ACC112 (cell line): ENCODE data around the gene PPP1R14C.
A peak's percentile ranks its signal among the peaks of the same experiment; 100 is the strongest.

Source experiments
- H2AFZ ChIP-seq: fragments of 200-600 bp; sonication (generic); one replicate; pipeline ENCODE4 v1.6.0; 2017; ENCODE audit warnings: antibody characterized with exemption, low read length; ENCODE audit not compliant: unreplicated experiment
- H3K27ac ChIP-seq: fragments of 200-600 bp; sonication (generic); 2 replicates; pipeline ENCODE4 v1.5.1; 2014; ENCODE audit warnings: low read depth, mild to moderate bottlenecking, antibody characterized with exemption, low read length, moderate library complexity
- H3K27me3 ChIP-seq: fragments of 200-600 bp; sonication (generic); 2 replicates; pipeline ENCODE4 v1.6.1; 2014; ENCODE audit warnings: mild to moderate bottlenecking, antibody characterized with exemption, low read length, moderate library complexity, mixed read lengths; ENCODE audit not compliant: insufficient read depth
- H3K36me3 ChIP-seq: fragments of 200-600 bp; sonication (generic); 2 replicates; pipeline ENCODE4 v1.6.1; 2016; ENCODE audit warnings: mild to moderate bottlenecking, antibody characterized with exemption, low read length, moderate library complexity, mixed read lengths; ENCODE audit not compliant: insufficient read depth
- H3K4me1 ChIP-seq: fragments of 200-600 bp; sonication (generic); one replicate; pipeline ENCODE4 v1.6.1; 2016; ENCODE audit warnings: low read length, mixed read lengths; ENCODE audit not compliant: insufficient read depth, unreplicated experiment, control insufficient read depth
- H3K4me3 ChIP-seq: fragments of 200-600 bp; sonication (generic); 2 replicates; pipeline ENCODE4 v1.5.1; 2014; ENCODE audit warnings: mild to moderate bottlenecking, low read depth, low read length
- H3K79me2 ChIP-seq: fragments of 200-600 bp; sonication (generic); one replicate; pipeline ENCODE4 v1.6.0; 2016; ENCODE audit warnings: low read length; ENCODE audit not compliant: control insufficient read depth, unreplicated experiment, insufficient read depth

The PPP1R14C gene

DNA sequence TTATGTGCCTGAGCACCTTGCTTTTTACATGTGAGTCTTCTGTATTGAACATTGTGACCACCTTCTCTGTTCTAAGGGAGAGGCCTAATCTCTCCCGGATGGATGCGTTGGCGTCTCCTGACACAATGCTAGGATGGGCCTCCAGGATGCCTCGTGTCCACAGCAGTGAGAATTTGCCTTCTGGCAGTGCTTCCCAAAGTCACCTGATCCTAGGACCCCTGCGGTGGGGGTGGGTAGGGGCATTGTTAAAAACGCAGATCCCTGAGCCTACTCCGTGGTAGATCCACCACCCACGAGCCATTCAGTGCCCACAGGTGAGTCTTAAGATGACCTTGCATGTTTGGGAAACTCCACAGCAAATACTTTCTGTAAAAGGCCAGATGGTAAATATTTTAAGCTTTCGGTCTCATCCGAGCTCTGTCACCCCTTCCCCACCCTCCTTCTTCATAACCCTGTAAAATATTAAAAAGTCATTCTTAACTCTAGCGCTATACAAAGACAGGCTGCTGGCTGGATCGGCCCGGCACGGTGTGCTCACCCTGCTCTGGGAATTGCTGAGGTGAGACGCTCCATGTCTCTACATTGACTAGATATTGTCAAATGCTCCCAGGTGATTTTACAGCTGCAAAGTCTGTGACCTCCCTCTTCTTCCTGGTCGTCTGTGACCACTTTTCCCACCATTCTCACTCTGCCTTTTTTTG lies 119.3 kb downstream of the PPP1R14C start:
- H3K79me2 ChIP-seq, result no peaks in the 10 kb centered on the region
- no peak overlapping the region for H3K27ac ChIP-seq

GRCh38 chr6:150263765-150264404 lies 121.0 kb downstream of the PPP1R14C start:
- H3K4me1 ChIP-seq, result peaks cover 22% of the 10 kb centered on the region
- no peaks in the 10 kb centered on the region for H3K79me2 ChIP-seq
- no peaks in the 10 kb centered on the region for H3K36me3 ChIP-seq
- no peaks in the 10 kb centered on the region for H3K27me3 ChIP-seq
- H3K4me3 ChIP-seq, result no peak overlapping the region
- no peak overlapping the region for H3K27ac ChIP-seq
- H2AFZ ChIP-seq, result no peak overlapping the region

More for the DNA sequence above, 119.3 kb downstream of the PPP1R14C start:
- H2AFZ ChIP-seq, result no peak overlapping the region
- H3K4me1 ChIP-seq, result peaks cover 9% of the 10 kb centered on the region
- no peaks in the 10 kb centered on the region for H3K27me3 ChIP-seq
- no peaks in the 10 kb centered on the region for H3K36me3 ChIP-seq
- no peak overlapping the region for H3K4me3 ChIP-seq

- no peak overlapping the region for H3K4me3 ChIP-seq
- no peaks in the 10 kb centered on the region for H3K79me2 ChIP-seq
- no peaks in the 10 kb centered on the region for H3K27me3 ChIP-seq
- H3K4me1 ChIP-seq, result peaks cover 34% of the 10 kb centered on the region
- peak overlapping the region; percentile 54; the same call in 1 of the 2 replicates for H3K27ac ChIP-seq
- H2AFZ ChIP-seq, result no peak overlapping the region
- no peaks in the 10 kb centered on the region for H3K36me3 ChIP-seq
These were observed 123.5 kb downstream of the PPP1R14C start for GRCh38 chr6:150266309-150266708.

GRCh38 chr6:150266963-150267685 lies 124.3 kb downstream of the PPP1R14C start:
- Histone ChIP-seq H2AFZ (peak overlapping the region; percentile 73), H3K4me1 (peaks cover 34% of the 10 kb centered on the region)

DNA sequence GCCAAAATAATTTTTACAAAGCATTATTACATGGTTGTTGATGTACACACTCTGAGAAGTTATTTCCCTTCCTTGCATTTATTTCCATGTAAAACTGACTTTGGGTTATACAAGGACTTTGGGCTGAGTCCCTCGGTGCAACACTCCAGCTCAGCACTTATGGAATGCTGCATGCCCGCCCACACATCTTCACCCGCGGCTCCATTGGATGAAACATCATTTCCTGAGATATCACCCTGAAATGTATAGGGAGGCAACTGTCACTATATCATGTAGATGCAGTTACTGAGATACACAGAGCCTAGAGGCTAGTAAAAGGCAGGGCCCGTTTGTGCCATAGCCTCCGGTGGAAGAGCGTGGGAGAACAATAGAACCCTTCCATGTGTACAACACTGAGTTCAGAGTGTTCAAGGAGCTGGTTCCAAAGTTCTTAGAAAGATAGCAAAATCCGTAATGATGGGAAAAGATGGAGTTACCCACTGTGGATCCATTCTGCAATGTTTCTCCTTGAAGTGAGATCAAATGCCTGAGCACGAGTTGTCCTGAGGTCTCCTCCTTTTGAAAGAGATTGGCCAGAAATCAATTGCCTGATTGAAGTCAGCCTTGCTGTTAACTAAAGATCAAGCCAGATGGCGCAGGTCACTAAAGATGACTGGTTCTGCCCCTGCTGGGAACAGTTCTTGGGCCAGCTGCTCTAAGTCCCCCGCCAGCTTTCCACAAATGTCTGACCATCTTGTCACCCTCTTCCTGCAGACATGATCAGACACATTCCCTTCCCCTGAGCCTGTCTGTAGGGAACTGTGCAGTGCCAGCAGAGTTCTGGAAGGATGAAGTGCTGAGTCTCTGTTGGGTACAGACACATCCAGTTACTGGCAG lies 125.1 kb downstream of the PPP1R14C start:
- H3K27me3 ChIP-seq, result no peaks in the 10 kb centered on the region
- peaks cover 34% of the 10 kb centered on the region for H3K4me1 ChIP-seq
- H2AFZ ChIP-seq, result peak overlapping the region; percentile 73
- peak overlapping the region; percentile 54 for H3K27ac ChIP-seq
- no peaks in the 10 kb centered on the region for H3K79me2 ChIP-seq
- peak overlapping the region; percentile 14; the same call in 1 of the 2 replicates for H3K4me3 ChIP-seq
- no peaks in the 10 kb centered on the region for H3K36me3 ChIP-seq

More at GRCh38 chr6:150266963-150267685, 124.3 kb downstream of the PPP1R14C start:
- Histone ChIP-seq H3K36me3 (no peaks in the 10 kb centered on the region), H3K79me2 (no peaks in the 10 kb centered on the region), H3K27ac (peak overlapping the region; percentile 54), H3K4me3 (peak overlapping the region; percentile 14; the same call in 1 of the 2 replicates), H3K27me3 (no peaks in the 10 kb centered on the region)

- H3K4me1 ChIP-seq, result peaks cover 34% of the 10 kb centered on the region
- no peaks in the 10 kb centered on the region for H3K36me3 ChIP-seq
- no peak overlapping the region for H2AFZ ChIP-seq
- H3K79me2 ChIP-seq, result no peaks in the 10 kb centered on the region
- no peak overlapping the region for H3K4me3 ChIP-seq
- no peaks in the 10 kb centered on the region for H3K27me3 ChIP-seq
- H3K27ac ChIP-seq, result no peak overlapping the region
These were observed 126.4 kb downstream of the PPP1R14C start for GRCh38 chr6:150269130-150269856.

- Histone ChIP-seq H3K4me3 (no peak overlapping the region), H3K27me3 (no peaks in the 10 kb centered on the region), H2AFZ (no peak overlapping the region), H3K36me3 (no peaks in the 10 kb centered on the region), H3K27ac (no peak overlapping the region), H3K4me1 (peaks cover 34% of the 10 kb centered on the region), H3K79me2 (no peaks in the 10 kb centered on the region)
These were observed 127.0 kb downstream of the PPP1R14C start for GRCh38 chr6:150269857-150270223.

DNA sequence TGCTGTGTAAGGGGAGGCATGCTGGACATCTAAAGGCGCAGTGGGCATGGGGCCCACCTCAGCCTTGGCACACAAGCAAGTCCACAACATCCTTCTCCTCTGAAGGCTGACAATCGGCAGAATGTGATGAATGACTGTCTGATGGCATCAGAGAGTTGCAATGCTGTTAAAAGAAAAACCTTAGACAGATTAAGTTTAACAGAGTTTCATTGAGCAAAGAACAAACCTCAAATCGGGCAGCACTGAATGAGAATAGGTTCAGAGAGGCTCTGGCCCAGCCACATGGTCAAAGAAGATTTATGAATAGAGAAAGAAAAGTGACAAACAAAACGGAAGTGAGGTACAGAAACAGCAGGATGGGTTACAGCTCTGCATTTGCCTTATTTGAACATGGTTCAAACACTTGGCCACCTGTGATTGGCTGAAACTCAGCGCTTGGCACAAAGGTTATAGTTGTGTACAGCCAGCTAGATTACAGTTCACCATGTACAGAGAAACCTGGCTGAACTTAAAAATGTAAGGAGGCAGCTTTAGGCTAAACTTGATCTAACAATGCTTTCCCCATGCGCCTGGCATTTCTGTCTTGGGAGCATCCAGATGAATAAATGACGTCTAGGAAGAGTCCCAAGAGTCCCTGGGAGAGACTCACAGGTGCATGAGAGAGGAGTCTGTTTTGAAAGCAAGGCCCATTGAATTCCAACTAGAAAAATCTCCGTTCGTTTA lies 127.6 kb downstream of the PPP1R14C start:
- Histone ChIP-seq H3K79me2 (no peaks in the 10 kb centered on the region), H3K4me1 (peaks cover 34% of the 10 kb centered on the region), H3K27ac (no peak overlapping the region), H3K4me3 (no peak overlapping the region), H2AFZ (no peak overlapping the region), H3K36me3 (no peaks in the 10 kb centered on the region), H3K27me3 (no peaks in the 10 kb centered on the region)

- Histone ChIP-seq H3K27ac (no peak overlapping the region), H3K27me3 (no peaks in the 10 kb centered on the region), H3K4me1 (peaks cover 34% of the 10 kb centered on the region), H2AFZ (no peak overlapping the region), H3K79me2 (no peaks in the 10 kb centered on the region), H3K4me3 (no peak overlapping the region), H3K36me3 (no peaks in the 10 kb centered on the region)
These were observed 128.3 kb downstream of the PPP1R14C start for GRCh38 chr6:150271172-150271500.
